GM21526 (cell line): ENCODE results near the gene ZNF451.
"Not testable (repeated sequence)": the region's sequence is repeated elsewhere in the genome, so short reads cannot be mapped to it uniquely, and the experiment has no call there.

Source experiments
- ATAC-seq: cut with Tn5 transposase; IDR thresholded peaks from one replicate; pipeline ENCODE4 v1.9.1; 2021; ENCODE audit warnings: moderate library complexity; ENCODE audit not compliant: unreplicated experiment, low FRiP score

The ZNF451 gene

DNA sequence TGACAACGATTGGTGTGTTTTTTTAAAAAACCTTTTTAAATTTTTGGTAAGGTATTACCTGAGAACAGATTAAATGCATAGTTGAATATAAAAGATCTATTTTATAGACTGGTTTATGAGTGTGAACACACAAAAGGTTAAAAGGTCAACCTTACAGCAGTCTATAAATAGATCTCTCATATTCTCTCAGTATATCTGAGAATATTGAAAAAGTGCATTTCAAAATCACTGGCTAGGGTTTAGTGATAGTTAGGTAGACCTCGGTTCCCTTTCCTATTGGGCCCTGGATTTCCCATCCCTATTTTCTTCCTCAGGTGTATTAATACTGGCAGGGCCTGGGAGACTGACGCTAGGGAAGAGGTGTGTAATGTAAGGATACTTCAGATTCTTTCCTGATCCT is 723 bp upstream of the ZNF451 start:
- ATAC-seq, result no peak

DNA sequence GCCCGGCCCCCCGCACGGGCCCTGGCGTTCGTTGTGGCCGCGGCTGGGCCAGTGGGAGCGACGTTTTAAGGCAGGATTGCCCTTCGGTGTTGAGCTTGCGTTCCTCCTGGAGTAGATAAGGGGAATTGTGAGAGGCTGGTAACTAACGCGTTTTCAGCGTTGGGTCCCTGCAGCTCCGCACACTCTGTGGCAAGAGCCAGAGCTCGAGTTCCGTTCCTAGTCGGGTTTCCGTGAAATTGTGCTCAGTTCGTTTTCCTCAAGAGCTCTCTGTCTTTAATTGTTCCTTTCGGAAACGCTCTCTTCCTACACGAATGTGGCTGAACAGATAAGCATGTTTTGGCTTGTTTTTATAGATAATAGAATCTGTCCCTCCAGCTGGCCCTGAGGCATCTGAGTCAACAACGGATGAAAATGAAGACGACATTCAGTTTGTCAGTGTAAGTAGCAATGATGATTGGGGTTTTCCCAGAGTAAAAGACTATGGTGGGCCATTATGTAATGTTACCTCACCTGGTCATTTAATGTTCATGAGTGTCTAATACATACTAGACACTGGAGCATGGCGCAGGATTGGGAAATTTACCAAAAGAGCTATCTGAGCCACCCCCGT is 575 bp downstream of the ZNF451 start:
- ATAC-seq, result peak; percentile 18

DNA sequence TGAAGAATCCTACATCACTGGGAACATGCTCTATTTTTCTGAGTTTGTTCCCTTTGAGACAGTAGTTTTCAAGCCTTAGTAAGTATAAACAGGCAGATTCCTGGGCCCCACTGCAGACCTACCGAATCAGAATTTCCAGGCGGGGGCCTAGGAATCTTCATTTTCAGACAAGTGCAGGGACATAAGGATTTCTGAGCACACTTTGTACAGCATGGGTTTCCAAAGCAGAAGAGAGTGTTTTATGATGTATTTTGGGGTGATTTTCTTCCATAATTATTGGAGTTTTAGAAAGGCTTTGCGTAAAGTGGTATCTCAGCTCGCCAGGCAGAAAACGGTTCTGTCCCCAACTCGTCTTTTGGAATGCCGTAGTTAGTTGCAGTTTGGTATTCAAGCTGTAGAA is 1.4 kb downstream of the ZNF451 start:
- not testable (repeated sequence) for ATAC-seq

DNA sequence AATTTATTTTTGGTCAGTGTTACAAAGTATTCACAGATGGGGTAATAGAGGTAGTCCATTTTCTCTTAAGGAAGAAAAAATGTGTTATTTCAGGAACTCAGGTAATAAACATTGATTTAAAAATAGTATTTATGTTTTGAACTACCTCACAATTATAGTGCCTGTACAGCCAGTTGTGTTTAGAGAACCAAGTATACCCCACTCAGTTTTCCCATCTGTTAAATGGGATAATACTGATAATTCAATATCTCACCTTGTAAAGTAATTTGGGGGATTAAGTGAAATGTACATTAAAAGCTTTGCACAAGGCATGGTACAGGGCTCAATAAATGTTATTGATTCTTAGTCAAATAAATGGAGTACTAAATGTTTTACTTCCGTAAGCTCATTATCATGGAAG is 4.7 kb downstream of the ZNF451 start:
- no peak for ATAC-seq

DNA sequence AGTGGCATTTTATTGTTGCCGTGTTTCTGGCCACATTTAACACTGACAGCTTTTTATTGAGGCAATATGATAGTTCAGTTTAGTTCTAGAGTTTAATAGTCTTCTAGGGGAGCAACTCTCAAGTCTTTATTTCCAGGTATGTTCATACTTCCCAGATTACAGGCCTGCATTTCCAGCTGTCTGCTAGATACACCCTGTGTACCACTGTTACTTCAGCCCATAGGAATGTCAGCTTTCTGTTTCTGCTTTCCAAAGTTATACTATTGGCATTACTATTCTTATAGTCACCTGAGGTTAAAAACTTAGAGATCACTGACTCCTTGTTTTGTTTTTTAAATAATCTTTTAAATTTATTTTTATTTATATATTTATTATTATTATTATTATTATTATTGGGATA is 7.6 kb downstream of the ZNF451 start:
- ATAC-seq, result no peak

DNA sequence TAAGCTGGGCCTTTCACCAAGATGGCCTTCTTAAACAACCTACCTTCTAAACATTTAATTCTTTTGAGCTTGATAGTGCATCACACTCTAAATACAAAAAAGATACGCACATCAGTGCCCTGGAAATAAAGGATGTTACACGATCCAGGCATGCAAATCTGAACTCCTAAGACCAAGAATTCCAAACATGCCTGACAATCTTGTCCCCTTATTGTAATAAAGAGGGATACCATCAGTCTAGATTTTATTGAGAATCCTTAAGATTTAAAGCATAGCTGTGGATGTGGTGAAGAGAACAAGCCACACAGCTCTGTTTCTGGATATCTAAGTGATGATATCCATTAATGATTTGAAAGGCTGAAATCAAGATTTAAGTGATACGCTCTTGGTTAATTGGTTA is 13.0 kb downstream of the ZNF451 start:
- no peak for ATAC-seq

DNA sequence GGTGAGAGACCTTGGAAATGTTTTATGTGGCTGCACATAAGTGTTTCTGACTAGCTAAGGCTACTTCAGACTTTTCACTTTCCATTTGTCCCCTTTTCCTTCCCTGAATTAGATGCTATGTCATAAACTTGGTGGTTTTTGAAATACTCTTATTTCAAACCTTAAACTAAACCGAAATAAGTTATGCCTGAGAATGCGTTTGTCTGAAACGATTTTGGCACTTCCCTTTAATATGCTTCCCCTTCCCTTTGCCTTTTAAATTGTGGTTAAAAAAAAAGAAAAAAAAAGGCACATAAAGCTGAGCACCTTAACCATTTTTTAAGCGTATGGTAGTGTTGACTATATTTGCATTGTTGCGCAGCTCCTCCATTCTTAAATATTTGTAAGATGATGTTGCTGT is 14.3 kb downstream of the ZNF451 start:
- no peak for ATAC-seq

DNA sequence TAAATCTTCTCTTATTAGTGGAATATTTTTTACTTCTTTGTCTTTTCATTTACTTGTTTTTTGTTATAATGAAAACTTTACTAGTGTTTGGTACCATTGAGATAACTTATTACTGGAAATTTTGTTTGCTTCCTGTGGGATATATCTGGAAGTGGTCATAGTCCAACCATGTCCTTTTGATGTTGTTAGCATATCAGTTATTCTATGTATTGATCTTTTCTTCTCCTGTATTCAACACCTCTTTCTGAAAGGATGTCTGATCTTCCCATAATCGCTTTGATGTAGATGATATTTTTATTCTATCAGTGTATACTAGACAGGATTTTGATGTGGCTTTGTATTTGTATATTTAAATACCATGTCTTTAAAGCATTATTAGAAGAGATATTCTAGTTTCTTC is 17.0 kb downstream of the ZNF451 start:
- ATAC-seq, result no peak

DNA sequence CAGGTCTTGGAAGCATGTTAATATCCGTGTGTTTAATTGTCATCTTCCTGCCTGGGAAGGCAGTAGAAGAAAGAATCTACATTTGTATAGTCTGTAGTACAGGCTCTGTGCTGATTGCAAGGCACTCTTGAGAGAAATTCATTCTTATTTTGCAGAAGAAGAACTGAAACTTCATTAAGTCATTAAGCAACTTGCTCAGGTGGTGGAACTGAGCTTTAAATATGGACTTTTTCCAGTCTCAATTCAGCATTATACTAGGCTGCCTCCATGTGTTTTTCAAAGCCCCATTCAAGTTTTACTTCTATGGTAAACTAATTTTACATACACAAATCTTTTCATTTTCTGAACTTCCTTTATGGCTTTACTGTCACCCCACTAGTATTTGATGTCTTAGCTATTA is 18.7 kb downstream of the ZNF451 start:
- peak; percentile 92 for ATAC-seq

DNA sequence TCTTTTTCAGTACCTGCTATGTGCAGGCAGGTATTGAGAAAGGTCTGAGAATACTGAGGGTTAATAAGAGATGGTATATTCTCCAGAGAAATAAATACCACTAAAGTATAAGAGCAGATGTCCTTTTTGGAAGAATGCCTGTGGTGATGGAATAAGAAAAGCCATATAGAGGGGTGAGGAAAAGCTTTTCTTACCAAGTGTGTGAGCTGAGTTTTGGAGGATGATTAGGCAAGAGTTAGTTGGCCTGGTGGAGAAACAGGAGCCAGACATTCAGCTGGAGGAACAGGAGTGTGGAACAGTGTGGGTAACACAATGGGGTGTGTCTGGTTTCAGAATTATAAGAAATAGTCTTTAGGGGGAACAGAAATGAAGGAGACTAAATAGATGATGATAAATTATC is 19.9 kb downstream of the ZNF451 start:
- ATAC-seq, result no peak

DNA sequence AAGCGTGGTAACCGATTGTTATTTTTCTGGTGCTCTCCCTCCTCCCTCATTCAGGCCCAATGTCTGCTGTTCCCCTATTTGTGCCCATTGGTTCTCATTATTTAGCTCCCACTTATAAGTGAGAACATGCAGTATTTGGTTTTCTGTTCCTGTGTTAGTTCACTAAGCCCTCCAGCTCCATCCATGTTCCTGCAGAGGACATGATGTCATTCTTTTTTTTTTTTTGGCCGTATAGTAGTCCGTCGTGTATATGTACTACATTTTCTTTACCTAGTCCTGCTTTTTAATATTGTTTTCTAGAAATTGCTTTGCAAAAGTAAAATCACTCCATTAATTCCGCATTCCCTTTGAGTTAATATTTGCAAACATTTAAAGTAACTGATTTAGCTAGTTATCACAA is 23.1 kb downstream of the ZNF451 start:
- no peak for ATAC-seq

DNA sequence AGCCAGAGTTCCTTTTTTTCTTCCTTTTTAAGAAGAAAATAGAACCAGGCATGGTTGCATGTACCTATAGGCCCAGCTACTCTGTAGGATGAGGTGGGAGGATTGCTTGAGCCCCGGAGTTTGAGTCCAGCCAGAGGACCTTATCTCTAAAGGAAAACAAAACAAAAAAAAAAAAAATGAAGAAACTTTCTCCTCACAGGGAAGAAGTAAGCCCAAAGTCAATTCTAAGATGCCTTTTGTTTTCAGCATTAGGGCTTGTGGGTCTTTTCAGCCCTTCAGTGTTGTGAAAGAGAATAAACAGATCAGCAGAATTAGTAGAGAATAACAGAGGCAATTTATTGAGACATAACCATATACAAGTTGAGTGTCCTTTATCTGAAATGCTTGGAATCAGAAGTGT is 26.8 kb downstream of the ZNF451 start:
- no peak for ATAC-seq

DNA sequence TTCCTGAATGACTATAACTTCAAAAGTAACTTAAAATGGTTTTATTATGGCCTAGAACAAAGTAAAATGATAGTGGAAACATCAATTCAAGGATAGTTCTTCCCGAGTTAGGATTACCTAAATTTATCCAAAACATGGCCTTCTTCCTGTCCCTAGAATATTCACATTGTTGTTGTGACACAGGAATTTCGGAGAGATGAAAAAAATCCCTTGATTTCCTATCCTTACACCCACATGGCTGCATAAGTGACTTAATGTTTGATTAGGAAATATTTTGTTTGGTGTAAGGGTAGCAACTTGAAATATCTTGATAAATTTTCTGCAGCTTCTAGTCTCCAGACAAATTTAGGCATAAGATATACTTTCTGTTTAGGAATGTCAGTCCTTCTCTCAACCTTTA is 27.8 kb downstream of the ZNF451 start:
- ATAC-seq, result no peak

DNA sequence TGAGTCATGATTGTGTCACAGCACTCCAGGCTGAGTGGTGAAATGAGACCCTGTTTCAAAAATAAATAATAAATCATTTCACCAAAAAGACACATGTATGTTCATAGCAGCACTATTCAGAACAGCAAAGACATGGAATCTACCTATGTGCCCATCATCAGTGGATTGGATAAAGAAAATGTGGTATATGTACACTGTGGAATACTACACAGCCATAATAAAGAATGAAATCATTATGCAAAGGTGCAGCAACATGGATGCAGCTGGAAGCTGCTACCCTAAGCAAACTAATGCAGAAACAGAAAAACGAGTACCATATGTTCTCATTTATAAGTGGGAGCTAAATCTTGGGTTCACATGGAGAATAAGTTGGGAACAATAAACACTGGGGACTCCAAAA is 33.1 kb downstream of the ZNF451 start:
- ATAC-seq, result no peak

DNA sequence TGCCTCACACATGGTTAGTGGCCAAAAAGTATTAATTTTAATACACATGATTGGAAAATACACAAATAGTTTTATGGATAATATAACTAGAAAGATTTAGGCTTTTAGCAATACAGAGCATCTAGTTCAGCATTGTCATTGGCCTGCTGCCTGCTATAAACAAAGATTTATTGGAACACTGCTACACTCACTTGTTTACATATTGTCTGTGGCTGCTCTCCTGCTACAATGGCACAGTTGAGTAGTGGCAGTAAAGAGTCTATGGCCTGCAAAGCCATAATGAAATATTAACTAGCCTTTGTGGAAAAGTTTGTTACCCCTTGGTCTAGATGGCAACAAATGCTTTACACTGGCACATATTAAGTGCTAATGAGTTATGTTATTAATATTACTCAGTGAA is 37.8 kb downstream of the ZNF451 start:
- no peak for ATAC-seq

DNA sequence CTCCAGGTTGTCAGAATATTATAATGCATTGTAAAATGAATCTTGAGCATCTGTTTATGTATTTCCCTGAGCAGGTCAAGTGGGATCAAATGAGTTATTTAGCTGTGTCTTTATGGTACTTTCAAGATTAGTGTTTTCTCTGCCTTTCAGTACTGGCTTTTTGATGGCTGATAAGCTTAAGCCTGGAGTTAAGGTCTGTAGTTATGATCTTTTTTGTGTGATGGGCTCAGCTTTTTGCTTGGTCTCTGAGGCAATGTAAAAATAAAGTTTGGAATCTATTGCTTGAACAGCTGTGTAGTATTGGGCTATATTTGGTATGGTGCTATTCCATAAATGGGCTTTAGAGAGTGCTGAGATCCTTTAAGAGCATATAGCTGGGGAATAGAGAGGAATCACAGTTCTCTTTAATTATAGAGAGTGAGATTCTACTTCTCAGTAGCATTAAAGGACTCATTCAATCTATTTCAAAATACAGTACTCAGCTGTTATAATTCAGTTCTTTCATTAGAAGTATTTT is 40.7 kb downstream of the ZNF451 start:
- ATAC-seq, result no peak

DNA sequence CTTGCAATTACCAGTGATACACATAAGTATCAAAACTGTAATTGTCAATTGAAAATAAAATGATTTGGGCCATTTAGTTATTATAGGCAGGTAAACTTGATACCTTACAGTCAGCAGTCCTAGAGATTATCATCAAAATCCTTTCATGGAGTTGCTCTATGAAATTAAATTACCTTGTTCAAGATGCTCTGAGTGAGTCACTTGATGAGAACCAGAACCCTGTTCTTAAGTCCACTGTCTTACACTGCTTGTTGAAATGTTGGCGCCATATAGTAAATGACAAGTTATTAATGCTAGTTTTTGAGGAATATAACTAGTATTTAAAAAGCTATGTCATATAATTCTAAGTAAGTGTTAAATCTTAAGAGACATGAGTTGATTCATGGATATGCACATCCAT is 45.0 kb downstream of the ZNF451 start:
- ATAC-seq, result no peak

DNA sequence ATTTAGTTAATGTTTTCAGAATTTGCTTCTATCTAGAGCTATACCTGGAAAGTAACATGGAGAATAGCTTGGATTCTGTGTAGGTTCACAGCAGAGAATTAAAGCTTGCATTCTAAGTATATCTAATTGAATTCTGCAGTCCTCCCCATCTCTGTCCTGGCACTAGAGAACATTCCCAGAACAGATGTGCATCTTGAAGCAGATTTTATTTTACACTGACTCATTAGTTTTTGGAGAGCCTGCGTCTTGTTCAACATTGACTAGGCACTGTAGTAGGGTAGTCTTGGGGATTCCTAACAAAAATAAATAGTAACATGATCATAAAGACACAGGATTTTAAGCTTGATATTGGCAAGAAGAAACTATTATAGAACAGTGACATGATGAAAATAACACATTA is 45.9 kb downstream of the ZNF451 start:
- ATAC-seq, result no peak

DNA sequence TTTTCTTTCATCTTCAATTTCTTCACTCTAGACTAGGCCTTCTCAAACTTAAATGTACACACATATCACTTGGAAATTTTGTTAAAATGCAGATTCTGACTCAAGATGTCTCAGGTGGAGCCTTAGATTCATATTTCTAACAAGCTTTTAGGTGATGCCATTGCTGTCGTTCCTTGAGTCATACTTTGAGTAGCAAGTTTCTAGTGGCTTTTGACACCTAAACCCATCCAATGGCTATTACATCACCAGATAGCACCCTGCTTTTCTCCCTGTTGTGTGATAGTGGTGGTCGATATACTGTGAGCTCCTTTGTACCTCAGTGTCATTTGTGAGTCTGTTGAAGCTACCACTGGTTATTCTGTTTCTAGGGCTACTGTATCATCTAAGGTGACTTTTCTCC is 47.4 kb downstream of the ZNF451 start:
- ATAC-seq, result no peak

DNA sequence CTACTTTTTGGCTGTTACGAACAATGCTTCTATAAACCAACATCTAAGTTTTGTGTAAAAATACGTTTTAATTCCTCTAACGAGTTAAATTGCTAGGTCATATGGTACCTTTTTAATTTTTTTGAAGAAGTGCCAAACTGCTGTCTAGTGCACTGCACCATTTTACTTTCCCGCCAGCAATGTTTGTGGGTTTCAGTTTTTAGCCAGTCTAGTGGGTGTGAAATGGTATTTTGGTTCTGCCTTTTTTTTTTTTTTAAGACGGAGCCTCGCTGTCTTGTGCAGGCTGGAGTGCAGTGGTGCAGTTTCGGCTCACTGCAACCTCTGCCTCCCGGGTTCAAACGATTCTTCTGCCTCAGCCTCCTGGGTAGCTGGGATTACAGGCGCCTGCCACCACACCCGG is 48.0 kb downstream of the ZNF451 start:
- no peak for ATAC-seq

DNA sequence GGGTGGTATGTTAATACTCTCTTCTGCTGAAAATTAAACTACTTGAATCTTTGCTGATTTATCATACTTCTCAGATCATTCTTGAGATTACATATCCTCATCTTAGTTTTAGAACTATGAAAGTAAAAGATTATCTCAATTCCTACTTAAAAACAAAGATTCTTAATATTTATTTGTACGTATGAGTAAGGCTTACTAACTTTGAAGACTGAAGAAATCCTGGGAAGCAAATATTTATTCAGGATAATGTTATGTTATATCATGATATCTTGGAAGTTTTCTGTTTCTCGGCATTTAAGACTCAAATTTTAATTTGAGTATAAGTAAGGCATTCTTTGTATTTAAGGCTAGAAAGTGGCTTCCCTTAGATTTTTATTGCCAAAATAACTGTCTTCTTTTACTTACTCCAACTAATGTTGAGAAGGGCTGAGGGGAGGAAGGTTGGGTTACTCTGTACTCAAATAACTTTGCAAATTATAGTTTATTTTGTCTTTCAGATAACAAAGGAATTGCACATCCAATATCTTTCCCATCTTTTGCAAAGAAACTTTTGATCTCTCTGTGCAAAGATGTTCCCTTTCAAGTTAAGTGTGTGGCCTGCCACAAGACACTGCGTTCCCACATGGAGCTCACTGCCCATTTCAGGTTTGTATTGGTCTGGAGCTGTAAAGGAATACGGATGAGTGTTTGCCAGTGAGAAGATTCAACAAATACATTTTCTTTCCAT is 51.6 kb downstream of the ZNF451 start:
- no peak for ATAC-seq

DNA sequence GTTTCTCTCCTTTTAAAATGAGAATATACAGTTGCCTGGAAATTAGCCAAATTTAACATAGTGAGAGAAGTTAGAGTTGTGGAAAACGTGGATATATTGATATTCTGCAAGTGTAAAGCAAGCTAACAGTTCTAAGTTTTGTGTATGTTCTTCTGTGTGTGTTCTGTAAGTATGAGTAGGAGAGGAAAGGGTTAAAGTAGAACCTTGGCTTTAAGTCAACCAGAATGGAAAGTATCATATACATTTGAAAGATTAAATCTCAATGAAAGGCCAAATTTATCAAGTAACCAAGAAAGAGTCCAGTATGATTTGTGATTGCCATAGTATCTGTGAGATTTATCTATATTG is 52.2 kb downstream of the ZNF451 start:
- ATAC-seq, result no peak

DNA sequence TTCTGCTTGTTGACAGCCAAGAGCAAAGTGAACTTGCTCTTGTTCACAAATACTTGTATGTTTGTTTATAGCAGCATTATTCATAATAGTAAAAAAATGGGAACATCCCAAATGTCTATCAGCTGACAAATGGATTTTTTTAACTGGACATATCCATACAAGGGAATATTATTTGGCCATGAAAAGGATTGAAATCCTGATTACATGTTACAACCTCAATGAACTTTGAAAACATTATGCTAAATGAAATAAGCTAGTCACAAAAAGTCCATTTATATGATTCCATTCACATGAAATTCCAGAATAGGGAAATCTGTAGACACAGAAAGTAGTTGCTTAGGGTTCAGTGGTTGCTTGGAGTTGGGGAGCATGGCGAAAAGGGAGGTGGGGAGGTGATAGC is 53.7 kb downstream of the ZNF451 start:
- ATAC-seq, result no peak
